GM23338 (cell line): ENCODE data around the gene EPAS1. TPM values are rescaled to one million over a fixed set of nuclear protein-coding genes. Genes with fewer than 3 reads are reported as not detected.

Experiments used
- ATAC-seq: fragments of 200-7000 bp; cut with Tn5 transposase; 3 replicates; pipeline ENCODE4 v1.9.1; 2020
- DNase-seq: peaks from one replicate; pipeline ENCODE4 v3.0.0-alpha.2; 2015; ENCODE audit warnings: low spot score
- H2AFZ ChIP-seq: fragments of 200-600 bp; sonication (generic); 2 replicates; pipeline ENCODE4 v1.8.0; 2016; ENCODE audit warnings: antibody characterized with exemption, mild to moderate bottlenecking, moderate library complexity
- H3F3A ChIP-seq: fragments of 200-600 bp; sonication (generic); replicated peaks from 2 replicates; pipeline ENCODE4 v1.8.0; 2017; ENCODE audit warnings: antibody characterized with exemption, mixed run types, low read depth
- H3K27ac ChIP-seq: fragments of 200-600 bp; sonication (generic); 2 replicates; pipeline ENCODE4 v1.6.1; 2016; ENCODE audit warnings: low read depth
- H3K27me3 ChIP-seq: fragments of 200-600 bp; sonication (generic); 2 replicates; pipeline ENCODE4 v1.8.0; 2016; ENCODE audit warnings: mild to moderate bottlenecking, mixed run types, moderate library complexity; ENCODE audit not compliant: insufficient read depth
- H3K36me3 ChIP-seq: fragments of 200-600 bp; sonication (generic); 2 replicates; pipeline ENCODE4 v1.8.0; 2016; ENCODE audit warnings: mild to moderate bottlenecking; ENCODE audit not compliant: insufficient read depth
- H3K4me1 ChIP-seq: fragments of 200-600 bp; sonication (generic); 2 replicates; pipeline ENCODE4 v1.8.0; 2016; ENCODE audit warnings: mild to moderate bottlenecking, moderate library complexity; ENCODE audit not compliant: insufficient read depth
- H3K4me2 ChIP-seq: fragments of 200-600 bp; sonication (generic); 2 replicates; pipeline ENCODE4 v1.7.1; 2017; ENCODE audit warnings: mixed run types
- H3K4me3 ChIP-seq: fragments of 200-600 bp; sonication (generic); 2 replicates; pipeline ENCODE4 v1.6.1; 2016; ENCODE audit warnings: mixed run types
- H3K79me2 ChIP-seq: fragments of 200-600 bp; sonication (generic); replicated peaks from 2 replicates; pipeline ENCODE4 v1.8.0; 2017; ENCODE audit warnings: mild to moderate bottlenecking; ENCODE audit not compliant: insufficient read depth
- H3K9me2 ChIP-seq: fragments of 200-600 bp; sonication (generic); 2 replicates; pipeline ENCODE4 v1.8.0; 2017; ENCODE audit not compliant: insufficient read depth
- H4K20me1 ChIP-seq: fragments of 200-600 bp; sonication (generic); replicated peaks from 2 replicates; pipeline ENCODE4 v1.8.0; 2017; ENCODE audit warnings: mild to moderate bottlenecking; ENCODE audit not compliant: insufficient read depth
- H3K27ac Mint-ChIP-seq: 2 replicates; pipeline ENCODE4 v1.8.0; 2020; ENCODE audit warnings: inconsistent platforms, mild to moderate bottlenecking, moderate library complexity, mixed read lengths
- H3K27me3 Mint-ChIP-seq: 3 replicates; pipeline ENCODE4 v1.8.0; 2022; ENCODE audit warnings: low read depth, mild to moderate bottlenecking, moderate library complexity, mixed read lengths, inconsistent platforms; ENCODE audit not compliant: insufficient read depth, poor library complexity
- H3K36me3 Mint-ChIP-seq: 3 replicates; pipeline ENCODE4 v1.8.0; 2021; ENCODE audit warnings: low read depth, mild to moderate bottlenecking, inconsistent platforms, moderate library complexity, mixed read lengths
- H3K4me1 Mint-ChIP-seq: 3 replicates; pipeline ENCODE4 v1.8.0; 2020; ENCODE audit warnings: mild to moderate bottlenecking, inconsistent platforms, mixed read lengths
- H3K4me3 Mint-ChIP-seq: 3 replicates; pipeline ENCODE4 v1.8.0; 2021; ENCODE audit warnings: moderate library complexity, mild to moderate bottlenecking, inconsistent platforms, mixed read lengths
- H3K9me3 Mint-ChIP-seq: 3 replicates; pipeline ENCODE4 v1.8.0; 2020; ENCODE audit warnings: moderate library complexity, mild to moderate bottlenecking, inconsistent platforms, mixed read lengths
- CREB1 ChIP-seq: fragments of 250-450 bp; sonication (Bioruptor Pico); IDR thresholded peaks from 2 replicates; pipeline ENCODE4 v1.5.0; 2020; ENCODE audit warnings: low read depth, mild to moderate bottlenecking, moderate library complexity
- CTCF ChIP-seq, 2 experiments: fragments of 200-600 bp in 1 of 2; sonication (generic) in 1 of 2; conservative IDR thresholded peaks; 2 replicates each; pipeline versions ENCODE4 v1.5.1 to v1.6.1; 2016 to 2017; ENCODE audit warnings: antibody characterized with exemption in 2 of 2, low read depth in 2 of 2, mild to moderate bottlenecking in 2 of 2, moderate library complexity in 1 of 2
- ETS1 ChIP-seq: IDR thresholded peaks from 2 replicates; pipeline ENCODE4 v1.6.1; 2016; ENCODE audit warnings: antibody characterized with exemption
- EZH2 ChIP-seq: fragments of 200-600 bp; sonication (generic); IDR thresholded peaks from one replicate; pipeline ENCODE4 v1.8.0; 2017; ENCODE audit warnings: antibody characterized with exemption, mild to moderate bottlenecking, low read depth; ENCODE audit not compliant: unreplicated experiment
- EZH2phosphoT487 ChIP-seq: fragments of 200-600 bp; sonication (generic); IDR thresholded peaks from one replicate; pipeline ENCODE4 v1.8.1; 2018; ENCODE audit warnings: antibody characterized with exemption; ENCODE audit not compliant: unreplicated experiment
- JUNB ChIP-seq: IDR thresholded peaks from one replicate; pipeline ENCODE4 v1.6.1; 2016; ENCODE audit warnings: antibody characterized with exemption; ENCODE audit not compliant: unreplicated experiment
- NANOG ChIP-seq: IDR thresholded peaks from 2 replicates; pipeline ENCODE4 v1.6.1; 2016; ENCODE audit warnings: antibody characterized with exemption, borderline replicate concordance
- POLR2AphosphoS5 ChIP-seq: IDR thresholded peaks from 2 replicates; pipeline ENCODE4 v1.6.1; 2016; ENCODE audit warnings: antibody characterized with exemption, low read depth
- REST ChIP-seq: IDR thresholded peaks from one replicate; pipeline ENCODE4 v1.6.1; 2018; ENCODE audit warnings: antibody characterized with exemption; ENCODE audit not compliant: unreplicated experiment
- STAT1 ChIP-seq: IDR thresholded peaks from one replicate; pipeline ENCODE4 v1.6.1; 2016; ENCODE audit warnings: antibody characterized with exemption; ENCODE audit not compliant: unreplicated experiment
- ZNF114 ChIP-seq: fragments of 250-450 bp; sonication (Bioruptor Pico); IDR thresholded peaks from 2 replicates; pipeline ENCODE4 v1.5.0; 2020; ENCODE audit warnings: mild to moderate bottlenecking, moderate library complexity
- ZNF331 ChIP-seq: fragments of 250-450 bp; sonication (Bioruptor Pico); IDR thresholded peaks from 2 replicates; pipeline ENCODE4 v1.5.0; 2020; ENCODE audit warnings: low read depth, mild to moderate bottlenecking, moderate library complexity
- ZNF462 ChIP-seq: fragments of 250-450 bp; sonication (Bioruptor Pico); IDR thresholded peaks from 2 replicates; pipeline ENCODE4 v1.5.0; 2020; ENCODE audit warnings: mild to moderate bottlenecking, moderate library complexity
- polyA plus RNA-seq: library from polyadenylated mRNA; unstranded; fragments of >200 nt; fragmentation: Nextera tagmentation; extraction: Ambion mirVana; gene quantifications from 2 replicates; pipeline ENCODE4 v1.2.1, GENCODE V29; 2016
- total RNA-seq: library from RNA; depleted of rRNA; stranded (reverse); fragments of >200 nt; shearing (Covaris generic); gene quantifications from 2 replicates; pipeline ENCODE4 v1.2.3, GENCODE V29; 2014

The EPAS1 gene
- total and polyA plus RNA-seq, 2 experiments from 2014 or later = 0.68 to 5.4 TPM

- peaks cover 7% of the 10 kb centered on the region for H3K27me3 Mint-ChIP-seq
- no peaks in the 10 kb centered on the region for H3K9me3 Mint-ChIP-seq
- no peaks in the 10 kb centered on the region for H3K36me3 Mint-ChIP-seq
- peaks cover 3% of the 10 kb centered on the region for H3K4me1 Mint-ChIP-seq
- H3K27ac Mint-ChIP-seq = no peak overlapping the region
- no peaks in the 10 kb centered on the region for H4K20me1 ChIP-seq
- H3K79me2 ChIP-seq = no peaks in the 10 kb centered on the region
- DNase-seq (no peak), ATAC-seq (no peak)
- peaks cover 7% of the 10 kb centered on the region for H3K9me2 ChIP-seq
- H3F3A ChIP-seq = no peaks in the 10 kb centered on the region
- H3K4me2 ChIP-seq = no peak overlapping the region
- TF ChIP-seq STAT1 (no peak), CREB1 (no peak), POLR2AphosphoS5 (no peak), EZH2 (no peak), ZNF114 (CRISPR knock-in tag) (no peak), JUNB (no peak), EZH2phosphoT487 (no peak), ZNF462 (CRISPR knock-in tag) (no peak), NANOG (no peak), ZNF331 (CRISPR knock-in tag) (no peak), REST (no peak), CTCF (conservative IDR thresholded peaks at IDR 0.05; ENCODE audit: low read depth in 2 of 2) (no peak), ETS1 (no peak)
- H2AFZ ChIP-seq = no peak overlapping the region
- H3K4me3 Mint-ChIP-seq = no peak overlapping the region
- H3K36me3 ChIP-seq = no peaks in the 10 kb centered on the region
- H3K27me3 ChIP-seq = no peaks in the 10 kb centered on the region
- H3K27ac ChIP-seq = no peak overlapping the region
- H3K4me3 ChIP-seq = no peak overlapping the region
- peaks cover 3% of the 10 kb centered on the region; the same call in 1 of the 2 replicates for H3K4me1 ChIP-seq
Observed at GRCh38 chr2:46311651-46312223, 14.5 kb downstream of the EPAS1 start.
